AG09309 (cell line): ENCODE data around the gene SLC44A5.
"Not testable (repeated sequence)": the region's sequence is repeated elsewhere in the genome, so short reads cannot be mapped to it uniquely, and the experiment has no call there.

Source experiments
- DNase-seq: peaks from one replicate; pipeline ENCODE4 v3.0.0-alpha.2; 2010; ENCODE audit warnings: low read depth
- H3K4me3 ChIP-seq: 2 replicates; pipeline ENCODE4 v1.5.1; 2011; ENCODE audit warnings: mild to moderate bottlenecking, low read depth, low read length, moderate library complexity; ENCODE audit not compliant: control insufficient read depth
- CTCF ChIP-seq: IDR thresholded peaks from 2 replicates; pipeline ENCODE4 v1.5.1; 2011; ENCODE audit warnings: mild to moderate bottlenecking, low read depth, low read length, inconsistent platforms; ENCODE audit not compliant: insufficient read depth, control insufficient read depth; ENCODE audit errors: missing control alignments

Gene SLC44A5

GRCh38 chr1:75611014-75611413, at the start of gene SLC44A5:
Gene SLC44A5 (minus strand): TSS chr1:75611114. CDS start chr1:75541447, 69,667 bp downstream.
- H3K4me3 ChIP-seq, result no peak within 1 kb of the TSS
- TF ChIP-seq CTCF, result no peak
- DNase-seq, result no peak

- no peak for DNase-seq
These were observed 45.0 kb upstream of the SLC44A5 start for GRCh38 chr1:75655931-75656330.

GRCh38 chr1:75647183-75647582, 36.3 kb upstream of the SLC44A5 start:
- DNase-seq, H3K4me3 ChIP-seq: not testable (repeated sequence)

More at GRCh38 chr1:75655931-75656330, 45.0 kb upstream of the SLC44A5 start:
- no peak overlapping the region for H3K4me3 ChIP-seq
- TF ChIP-seq CTCF, result no peak

- DNase-seq, H3K4me3 ChIP-seq: not testable (repeated sequence)
These were observed 34.2 kb upstream of the SLC44A5 start for GRCh38 chr1:75645153-75645552.

- no peak overlapping the region for H3K4me3 ChIP-seq
- no peak for TF ChIP-seq CTCF
- no peak for DNase-seq
These were observed 32.5 kb upstream of the SLC44A5 start for GRCh38 chr1:75643460-75643859.

GRCh38 chr1:75641325-75641724, 30.4 kb upstream of the SLC44A5 start:
- DNase-seq, result no peak
- TF ChIP-seq CTCF, result no peak
- no peak overlapping the region for H3K4me3 ChIP-seq

GRCh38 chr1:75640137-75640536, 29.2 kb upstream of the SLC44A5 start:
- no peak for TF ChIP-seq CTCF
- DNase-seq, result no peak
- no peak overlapping the region for H3K4me3 ChIP-seq

GRCh38 chr1:75632350-75632949, 21.5 kb upstream of the SLC44A5 start:
- peak; percentile 65 for TF ChIP-seq CTCF
- DNase-seq, result peak; percentile 8
- no peak overlapping the region for H3K4me3 ChIP-seq
